GM19463 (cell line): Measurements from ENCODE around the gene NRCAM.

ENCODE experiments used
- ATAC-seq: cut with Tn5 transposase; IDR thresholded peaks from one replicate; pipeline ENCODE4 v1.9.1; 2021; ENCODE audit warnings: mild to moderate bottlenecking, moderate library complexity; ENCODE audit not compliant: unreplicated experiment

Gene NRCAM

DNA sequence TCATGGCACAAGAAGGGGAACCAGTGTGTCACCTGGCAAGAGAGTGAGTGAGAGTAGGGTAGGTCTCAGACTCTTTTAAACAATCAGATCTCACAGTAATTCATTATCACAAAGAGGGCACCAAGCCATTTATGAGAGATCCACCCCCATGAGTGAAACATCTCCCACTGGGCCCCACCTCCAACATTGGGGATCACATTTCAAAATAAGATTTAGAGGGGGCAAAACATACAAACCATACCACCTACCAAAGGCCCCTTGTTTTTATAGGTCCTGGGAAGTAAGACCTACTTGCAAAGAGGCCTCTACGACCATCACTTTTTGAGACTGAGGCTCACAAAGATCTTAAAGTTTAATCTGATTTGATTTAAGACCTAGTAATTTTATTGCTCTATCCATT is 134.9 kb downstream of the NRCAM start:
- ATAC-seq, result no peak

DNA sequence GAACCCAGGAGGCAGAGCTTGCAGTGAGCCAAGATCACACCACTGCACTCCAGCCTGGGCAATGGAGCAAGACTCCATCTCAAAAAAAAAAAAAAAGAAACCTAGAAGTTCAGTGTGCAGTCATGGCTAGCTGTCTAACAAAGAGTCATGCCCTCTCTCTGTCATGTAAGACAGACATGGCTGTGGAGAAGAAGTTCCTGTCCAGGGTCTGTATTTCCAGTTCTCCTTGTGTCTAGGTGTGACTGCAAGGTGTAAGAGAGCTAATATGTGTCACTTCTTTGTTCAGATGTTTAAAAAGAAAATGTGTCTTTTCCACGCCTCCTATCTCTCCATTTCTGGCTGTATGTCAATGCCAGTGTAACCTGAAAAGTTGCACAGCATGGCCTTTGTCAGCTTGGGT is 139.5 kb downstream of the NRCAM start:
- ATAC-seq, result no peak

DNA sequence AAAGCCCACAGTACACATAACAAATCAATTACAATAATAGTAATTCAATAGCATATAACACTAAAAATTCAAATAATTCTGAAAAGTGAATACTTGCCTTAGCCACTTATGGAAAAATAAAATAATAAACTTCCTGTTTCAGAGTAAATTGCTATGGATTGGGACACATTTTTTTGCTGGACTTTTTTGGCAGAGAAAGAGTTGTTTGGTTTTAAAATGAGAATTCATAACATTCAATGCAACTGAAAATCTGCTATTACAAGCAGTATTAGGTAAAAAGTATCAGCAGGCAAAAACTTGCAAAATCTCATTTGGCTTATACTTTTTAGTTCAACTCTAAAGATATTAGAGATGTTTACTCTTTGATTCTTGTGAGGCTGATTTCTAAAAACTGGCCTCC is 141.7 kb downstream of the NRCAM start:
- ATAC-seq, result no peak

DNA sequence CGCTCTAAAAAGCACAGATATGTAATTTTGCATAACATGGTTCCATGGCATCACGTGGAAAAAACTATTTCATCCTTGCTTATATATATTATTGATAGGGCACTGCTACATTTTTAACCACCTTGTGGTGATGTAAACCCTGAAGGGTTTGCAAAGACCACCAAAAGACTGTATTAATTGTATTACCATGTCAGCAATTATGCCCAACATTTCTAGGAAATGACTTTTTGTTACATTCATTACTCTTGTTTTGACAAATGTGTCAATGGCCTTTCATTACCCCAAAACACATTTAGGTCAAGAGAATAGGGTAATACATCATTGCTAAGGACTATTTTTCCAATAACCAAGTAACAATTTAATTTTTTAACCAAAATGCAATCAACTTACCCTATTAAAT is 142.2 kb downstream of the NRCAM start:
- no peak for ATAC-seq

DNA sequence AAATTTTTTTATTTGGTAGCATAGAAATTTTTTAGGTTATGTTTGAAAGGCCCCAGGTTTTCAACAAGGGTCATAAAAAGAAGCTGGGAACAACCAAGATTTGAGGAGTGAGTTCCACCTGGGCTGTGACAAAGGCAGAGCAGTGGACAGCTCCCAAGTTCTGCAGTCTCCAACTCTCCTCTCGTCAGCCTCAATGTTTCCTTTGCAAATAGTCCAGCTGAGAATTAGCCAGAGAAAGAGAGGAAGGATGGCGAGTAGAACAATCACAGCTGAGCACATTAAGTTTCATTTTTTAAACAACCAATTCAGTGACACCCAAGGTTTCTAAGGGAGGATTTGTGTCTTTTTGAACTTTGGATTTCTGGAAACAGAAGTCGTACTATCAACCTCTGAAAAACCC is 143.2 kb downstream of the NRCAM start:
- no peak for ATAC-seq

DNA sequence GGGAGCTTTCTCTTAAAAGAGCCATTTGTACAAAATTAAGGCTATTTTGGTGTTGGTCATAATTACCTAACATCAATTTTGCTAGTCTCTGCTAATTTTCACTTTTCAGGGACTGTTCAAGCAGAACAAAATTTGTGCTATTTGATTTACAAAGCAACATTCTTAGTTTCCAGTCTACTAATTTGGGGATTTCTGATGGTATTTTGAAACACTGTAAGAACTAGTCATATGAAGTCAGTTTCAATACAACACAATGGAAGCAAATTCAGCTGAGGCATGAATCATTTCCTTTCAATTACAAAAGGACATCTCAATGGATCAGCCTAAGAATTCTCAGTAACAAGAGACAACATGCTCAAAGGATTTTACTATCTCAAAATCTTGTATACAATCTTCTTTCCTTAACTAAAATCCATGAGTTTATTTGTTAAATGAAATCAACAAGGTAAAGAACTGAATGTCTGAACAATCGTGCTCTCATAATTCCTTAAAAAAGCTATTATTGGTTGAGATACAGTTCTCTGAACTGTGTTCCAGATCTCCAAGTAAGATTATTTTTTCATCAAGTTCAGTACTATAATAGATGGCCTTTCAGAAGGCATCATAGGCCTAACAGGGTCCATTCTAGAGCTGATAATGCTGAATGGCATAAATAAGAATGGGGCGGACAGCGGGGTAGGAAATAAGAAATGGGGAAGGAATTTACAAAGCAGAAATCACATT is 144.6 kb downstream of the NRCAM start:
- ATAC-seq, result peak; percentile 52

DNA sequence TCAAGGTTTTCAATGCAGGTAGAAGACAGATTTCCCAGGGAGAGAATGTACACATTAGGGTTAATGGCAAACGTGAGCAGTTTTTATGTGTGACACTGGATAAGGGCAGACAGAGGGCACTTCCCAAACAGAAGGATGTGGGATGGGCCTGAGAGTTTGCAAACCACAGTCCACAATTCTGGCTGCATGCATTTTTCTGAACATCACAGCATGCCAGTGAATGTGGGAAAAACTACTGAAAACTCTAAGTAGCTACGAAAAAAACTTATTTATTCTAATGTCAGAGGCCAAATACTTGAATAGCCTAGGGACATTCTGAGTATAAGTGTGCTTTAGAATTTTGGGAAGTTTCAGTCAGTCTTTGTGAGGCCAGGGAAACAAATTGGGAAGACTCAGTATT is 145.9 kb downstream of the NRCAM start:
- ATAC-seq, result no peak

DNA sequence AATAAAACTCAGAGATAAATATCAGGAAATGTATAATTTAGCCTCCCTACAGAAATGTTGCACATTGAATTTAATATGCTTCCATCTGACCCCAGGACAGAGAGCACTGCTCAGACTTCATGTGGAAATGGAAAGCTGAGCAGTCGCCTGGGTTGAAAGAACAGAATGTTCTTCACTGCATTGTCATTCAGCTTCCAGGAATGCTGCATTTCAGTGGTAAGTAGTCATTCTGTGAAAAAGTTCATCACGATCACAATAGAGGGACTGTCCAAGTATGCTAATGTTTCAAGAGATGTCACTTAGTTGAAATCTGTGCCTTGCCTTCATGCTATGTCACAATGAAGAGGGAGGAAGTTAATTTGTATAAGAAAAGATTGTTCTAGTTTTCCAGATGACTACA is 147.3 kb downstream of the NRCAM start:
- ATAC-seq, result peak; percentile 67

DNA sequence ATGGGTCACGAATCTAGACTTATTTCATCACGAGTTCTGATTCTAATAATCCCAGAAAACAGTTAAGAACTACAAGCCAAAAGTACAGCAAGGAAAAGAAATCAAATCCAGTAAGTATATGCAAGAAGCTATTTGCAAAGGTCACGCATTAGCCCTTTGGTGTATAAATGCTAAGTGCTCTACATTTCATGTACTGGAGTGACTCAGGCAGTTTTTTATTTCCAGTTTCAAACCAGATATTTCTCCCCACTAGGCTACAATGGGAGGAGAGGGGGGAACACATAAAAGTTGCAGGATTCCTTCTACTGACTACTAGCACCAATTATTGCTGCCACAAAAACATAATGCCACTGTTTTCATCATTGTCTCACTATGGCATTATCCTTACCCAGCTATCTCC is 148.0 kb downstream of the NRCAM start:
- no peak for ATAC-seq

DNA sequence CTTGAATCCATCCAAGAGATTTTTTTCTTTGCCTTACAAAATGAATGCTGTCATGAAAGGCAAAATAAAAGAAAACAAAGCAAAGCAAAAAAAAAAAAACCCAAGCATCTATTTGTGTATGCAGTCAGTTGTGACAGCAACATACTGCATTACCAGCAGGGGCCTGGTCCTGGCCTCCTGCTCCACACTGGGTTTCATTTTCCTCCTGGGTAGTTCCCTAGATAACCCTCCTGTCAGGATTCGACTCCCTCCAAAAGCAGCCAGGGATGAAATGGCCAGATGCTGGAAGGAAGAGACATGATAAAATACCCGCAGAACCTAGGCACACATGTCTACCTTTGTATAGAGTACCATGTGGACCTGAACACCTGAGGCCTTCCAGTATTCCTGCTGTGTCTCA is 148.6 kb downstream of the NRCAM start:
- ATAC-seq, result no peak

DNA sequence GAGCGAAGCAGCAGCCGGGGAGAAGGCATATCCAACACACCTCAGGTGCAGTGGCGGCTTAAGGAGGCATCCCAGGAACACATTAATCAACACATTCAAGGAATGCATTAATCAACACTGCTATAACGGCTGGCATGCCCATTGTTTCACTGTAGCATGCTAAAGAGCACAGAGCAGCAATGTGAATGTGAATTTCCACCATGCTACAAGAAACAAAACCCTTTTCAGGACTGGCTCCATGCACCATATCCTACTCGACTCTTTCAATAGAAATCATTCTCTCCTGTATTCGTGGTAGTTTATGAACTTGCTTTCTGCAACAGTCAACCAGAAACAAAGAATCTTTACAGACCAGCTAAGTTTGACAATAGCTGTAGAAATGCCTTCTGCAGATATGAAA is 149.0 kb downstream of the NRCAM start:
- ATAC-seq, result no peak

DNA sequence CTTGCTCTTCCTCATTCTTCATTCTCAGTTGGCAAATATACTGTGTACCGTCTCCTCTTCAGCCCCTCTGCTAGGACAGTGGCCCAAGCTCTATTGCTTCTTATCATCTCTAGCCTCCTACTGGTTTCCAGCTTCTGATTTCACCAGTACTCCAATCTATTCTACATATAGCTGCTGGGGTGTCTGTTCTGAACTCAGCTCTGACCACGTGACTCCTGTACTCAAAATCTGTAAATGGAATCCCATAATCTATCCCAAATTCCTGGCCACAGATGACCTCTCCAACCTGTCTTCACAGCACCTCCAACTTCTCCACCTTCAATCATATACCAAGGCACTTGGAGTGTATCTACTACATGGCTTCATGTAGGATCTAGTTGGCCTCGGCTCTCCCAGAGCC is 152.9 kb downstream of the NRCAM start:
- ATAC-seq, result no peak

DNA sequence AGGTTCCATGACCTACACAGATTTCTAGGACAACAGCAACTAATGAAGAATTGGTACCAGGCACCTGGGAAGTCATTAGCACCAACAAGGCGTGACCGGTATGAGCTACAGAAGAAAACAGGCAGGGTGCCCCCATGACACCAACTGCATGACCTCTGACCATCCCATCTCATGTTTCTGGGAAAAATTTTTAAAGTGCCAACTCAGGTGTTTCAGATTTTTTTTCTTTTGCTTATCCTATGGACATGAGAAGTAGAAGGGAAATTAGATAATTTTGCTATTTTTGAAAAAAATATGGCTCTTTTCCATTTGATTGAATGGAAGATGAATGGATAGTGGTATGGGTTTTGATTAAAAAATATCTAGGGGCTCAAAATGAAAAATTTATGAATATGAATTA is 154.8 kb downstream of the NRCAM start:
- ATAC-seq, result no peak

DNA sequence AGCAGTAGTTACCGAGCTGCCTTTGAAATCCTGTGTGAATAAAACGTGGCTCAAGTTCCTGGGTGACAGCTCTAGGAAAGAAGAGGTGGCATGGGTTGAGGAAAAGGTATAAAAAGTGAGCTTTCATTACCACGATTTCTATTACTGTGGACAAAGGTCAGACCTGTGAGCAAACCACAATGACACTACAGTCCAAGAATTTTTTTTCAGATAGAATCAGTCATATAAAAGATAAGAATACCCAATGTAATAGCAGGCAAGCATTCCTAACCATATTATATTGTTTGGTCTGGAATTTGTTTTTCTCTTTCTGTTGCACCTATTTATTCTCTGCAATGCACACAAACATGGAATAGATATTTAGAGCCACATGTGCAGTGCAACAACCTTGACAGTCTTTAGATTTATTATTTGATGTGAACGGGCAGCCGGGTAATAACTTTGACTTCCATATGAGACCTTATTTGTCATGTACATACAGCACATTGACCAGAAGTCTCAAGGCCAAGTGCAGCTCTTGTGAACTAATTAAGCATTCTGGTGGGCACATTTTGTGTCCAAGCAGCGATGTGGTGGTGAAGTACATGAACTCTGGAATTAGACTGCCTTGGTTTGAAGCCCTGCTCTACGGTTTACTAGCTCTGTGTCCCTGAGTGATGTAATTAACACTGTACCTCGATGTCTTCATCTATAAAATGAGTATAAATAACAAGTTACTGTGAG is 156.8 kb downstream of the NRCAM start:
- ATAC-seq, result no peak

DNA sequence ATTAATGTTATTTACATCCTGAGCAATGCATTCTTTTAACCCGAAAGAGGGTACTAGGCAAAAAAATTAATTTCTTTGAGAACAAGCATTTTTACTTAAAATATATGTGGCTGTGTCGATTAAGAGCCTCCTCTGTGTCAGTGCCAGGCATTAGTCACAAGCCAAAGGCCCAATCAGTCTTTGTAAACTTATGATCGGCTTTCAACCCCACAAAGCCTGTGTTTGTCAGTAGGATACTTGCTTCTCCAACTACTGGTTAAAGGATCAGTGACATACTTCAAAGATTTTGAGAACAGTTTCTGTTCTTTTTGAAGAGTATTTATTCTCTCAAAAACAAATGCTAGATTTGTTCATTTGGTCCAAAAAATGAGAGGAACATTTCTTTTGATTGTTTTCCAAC is 159.3 kb downstream of the NRCAM start:
- ATAC-seq, result no peak

DNA sequence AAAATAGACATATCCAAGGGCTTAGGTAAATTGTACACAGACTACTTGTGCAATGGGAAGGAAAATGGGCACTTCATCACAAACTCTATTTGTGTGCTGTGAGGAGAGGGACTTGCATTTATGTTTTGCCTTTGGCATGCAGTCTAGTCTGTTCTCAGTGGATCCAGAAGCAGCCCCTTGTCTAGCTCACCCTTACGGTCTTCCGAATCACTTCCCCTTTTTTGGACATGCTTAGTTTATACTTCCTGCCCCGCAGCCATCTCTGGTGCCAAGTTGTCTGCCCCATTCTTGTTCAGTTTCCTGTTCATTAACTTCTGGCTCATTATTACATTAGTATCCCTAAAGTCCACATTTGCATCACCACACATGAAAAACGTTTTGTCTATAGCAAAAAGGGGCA is 161.6 kb downstream of the NRCAM start:
- peak; percentile 91 for ATAC-seq

DNA sequence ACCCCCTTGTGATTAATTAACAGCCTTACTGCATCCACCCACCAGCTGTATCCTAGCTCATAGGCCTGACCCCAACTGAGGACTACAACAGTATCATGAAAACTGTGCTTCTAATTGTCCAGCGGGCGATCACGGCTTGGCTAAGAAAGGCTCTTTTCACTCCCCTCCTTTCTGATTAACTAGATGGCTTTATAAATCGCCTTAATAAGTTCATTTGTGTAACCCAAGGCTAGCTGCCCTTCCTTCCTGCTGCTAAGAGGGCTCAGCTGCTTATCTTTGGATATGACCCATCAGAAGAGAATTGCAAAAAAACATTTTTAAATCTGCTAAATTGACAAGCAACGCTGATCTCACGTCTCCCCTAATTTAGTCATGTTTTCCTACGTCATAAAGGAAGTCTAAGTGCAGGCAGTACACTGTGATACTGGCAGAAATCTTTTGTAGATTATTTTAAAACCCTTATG is 163.1 kb downstream of the NRCAM start:
- ATAC-seq, result no peak

DNA sequence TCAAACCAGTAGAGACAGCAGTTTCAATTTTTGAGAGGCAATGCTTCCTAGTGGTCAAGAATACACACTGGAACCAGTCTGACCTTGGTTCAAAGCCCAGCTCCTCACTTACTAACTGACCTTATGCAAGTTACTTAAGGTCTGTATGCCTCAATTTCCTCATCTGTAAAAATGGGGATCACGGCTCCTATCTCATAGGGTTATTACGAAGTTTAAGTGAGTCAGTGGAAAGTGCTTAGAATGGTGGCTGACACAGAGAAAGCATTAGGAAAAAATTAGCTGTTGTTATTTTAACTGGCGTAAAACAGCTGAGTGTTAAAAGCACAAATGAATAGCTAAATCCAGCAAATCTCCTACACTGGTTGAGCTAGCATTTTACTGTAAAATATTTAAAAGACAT is 163.7 kb downstream of the NRCAM start:
- no peak for ATAC-seq

DNA sequence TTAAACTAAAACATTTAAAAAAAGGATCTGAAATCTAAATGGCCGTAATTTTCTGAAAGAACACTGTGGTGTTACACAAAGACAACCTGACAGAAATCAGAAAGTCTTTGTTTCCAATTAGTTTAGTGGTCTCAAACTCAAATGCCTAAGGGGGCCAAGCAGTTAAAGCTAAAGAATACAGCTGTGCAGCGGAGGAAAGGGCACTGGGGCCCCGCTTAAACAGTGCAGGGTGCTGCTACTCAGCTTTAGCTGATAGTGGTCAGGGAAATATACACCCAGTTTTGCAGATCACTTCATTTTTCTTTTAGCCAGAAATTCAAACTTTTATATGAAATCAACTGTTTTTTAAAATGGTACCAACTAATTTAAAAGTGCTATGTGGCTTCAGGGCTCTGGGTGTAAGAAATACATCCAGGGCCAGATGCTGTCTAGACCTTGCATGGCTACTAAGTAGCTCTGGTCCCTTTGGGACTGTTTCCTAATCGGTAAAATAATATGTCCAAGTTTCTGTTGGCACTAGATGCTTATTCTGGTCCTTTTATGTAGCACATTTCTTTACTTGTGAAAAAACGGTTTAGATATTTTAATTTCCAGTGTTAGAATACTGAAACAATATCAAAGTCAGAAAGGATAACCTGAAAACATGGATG is 164.3 kb downstream of the NRCAM start:
- ATAC-seq, result no peak

DNA sequence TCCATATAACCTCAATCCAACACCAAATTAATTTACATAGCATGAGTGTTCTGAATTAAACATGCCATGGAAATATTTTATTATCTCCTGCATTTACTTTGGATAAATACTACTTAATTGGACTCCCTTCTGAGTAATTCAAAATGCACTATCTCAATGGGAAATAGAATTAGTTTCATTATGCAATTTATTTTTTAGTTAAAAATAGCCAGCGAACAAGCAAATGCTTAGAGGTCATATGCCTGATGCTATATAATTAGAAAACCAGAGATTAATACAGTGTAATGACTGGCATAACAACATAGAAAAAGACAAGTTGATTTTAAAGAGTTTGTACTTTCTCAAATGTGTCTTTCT is 165.1 kb downstream of the NRCAM start:
- ATAC-seq, result no peak

DNA sequence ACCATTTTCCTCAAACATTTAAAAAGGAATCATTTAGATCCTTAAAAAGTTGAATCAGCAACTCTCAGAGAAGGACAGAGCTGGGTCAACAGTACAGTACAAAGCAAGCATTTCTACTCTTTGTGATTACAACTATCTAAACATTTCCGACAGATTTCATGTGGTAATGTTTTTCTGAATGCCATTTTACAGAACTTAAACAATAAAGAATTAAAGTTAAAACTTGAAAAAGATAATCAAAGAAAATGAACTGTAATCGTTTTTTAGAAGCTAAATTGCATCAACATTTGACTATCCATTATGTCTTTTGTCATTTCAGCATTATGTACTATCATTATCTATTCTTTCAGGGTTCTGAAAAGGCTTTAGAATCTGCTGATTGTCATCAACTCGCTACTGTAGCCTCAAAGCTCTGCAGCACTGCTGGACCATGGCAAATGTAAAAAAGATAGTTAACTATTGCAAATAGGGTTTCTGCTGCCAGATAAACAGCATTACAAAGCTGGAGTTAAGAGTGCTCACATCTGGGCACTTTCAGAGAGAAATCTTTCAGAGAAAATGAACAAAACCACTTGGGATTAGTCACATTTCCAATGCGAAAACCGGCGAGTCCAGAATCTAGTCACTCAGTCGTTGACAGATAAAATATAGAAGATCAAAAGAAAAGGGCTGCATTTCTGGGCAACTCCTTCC is 165.6 kb downstream of the NRCAM start:
- ATAC-seq, result no peak

DNA sequence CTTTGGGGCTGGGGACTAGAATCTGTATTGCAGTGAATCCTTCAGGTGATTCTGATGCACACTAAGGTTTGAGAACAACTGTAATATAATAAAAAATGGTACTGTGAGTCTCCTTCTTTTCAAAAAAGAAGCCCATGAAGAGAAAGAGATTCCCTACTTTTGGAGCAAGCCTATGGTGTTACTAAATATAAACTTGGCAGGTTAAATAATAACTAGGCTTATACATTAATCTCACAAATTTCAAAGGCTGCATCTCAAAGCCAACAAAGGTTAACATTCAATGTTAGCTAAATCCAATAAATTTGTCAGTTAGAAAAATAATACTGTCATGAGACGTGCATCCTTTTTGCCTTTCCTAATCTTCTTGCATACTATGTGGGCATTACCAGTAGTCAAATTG is 166.4 kb downstream of the NRCAM start:
- no peak for ATAC-seq
